A673 (cell line): ENCODE results near the gene POLA2.

ENCODE experiments used
- CTCF ChIP-seq: fragments of 300-800, 200-600 bp; sonication (generic); conservative IDR thresholded peaks from 2 replicates; pipeline ENCODE4 v1.5.1; 2017; ENCODE audit warnings: low read depth, mild to moderate bottlenecking, antibody characterized with exemption, low read length, moderate library complexity, mixed read lengths
- EZH2 ChIP-seq: fragments of 200-600 bp; sonication (generic); IDR thresholded peaks from 2 replicates; pipeline ENCODE4 v1.6.1; 2017; ENCODE audit warnings: borderline replicate concordance, low read depth, mild to moderate bottlenecking, mixed read lengths, antibody characterized with exemption, low read length; ENCODE audit not compliant: poor library complexity, severe bottlenecking

GRCh38 chr11:65321076-65321475, 59.3 kb downstream of the POLA2 start:
- no peak for TF ChIP-seq CTCF
- TF ChIP-seq EZH2, result no peak
